T-helper 2 cell treated with Interferon-gamma antibody and Interleukin-4, amounts not matched to agents 100 ng/mL and 5 ng/mL, for 36 hours (primary cell): ENCODE data around the gene DLEC1. TPM values are rescaled to one million over a fixed set of nuclear protein-coding genes. Genes with fewer than 3 reads are reported as not detected.

ENCODE experiments used
- intact Hi-C: fragments of 100-400 bp; cut with micrococcal nuclease; formaldehyde crosslinking; loops from one replicate; pipeline ENCODE4 v1.15.1; 2023
- total RNA-seq: library from RNA; stranded (reverse); gene quantifications from 2 replicates; pipeline ENCODE4 v1.2.3, GENCODE V29; 2022

Gene DLEC1
- total RNA-seq, 1 donor from 2014 or later = 1.1 TPM

GRCh38 chr3:38000965-38001455 lies 38.0 kb upstream of the DLEC1 start:
- intact Hi-C loops = no loop called here

DNA sequence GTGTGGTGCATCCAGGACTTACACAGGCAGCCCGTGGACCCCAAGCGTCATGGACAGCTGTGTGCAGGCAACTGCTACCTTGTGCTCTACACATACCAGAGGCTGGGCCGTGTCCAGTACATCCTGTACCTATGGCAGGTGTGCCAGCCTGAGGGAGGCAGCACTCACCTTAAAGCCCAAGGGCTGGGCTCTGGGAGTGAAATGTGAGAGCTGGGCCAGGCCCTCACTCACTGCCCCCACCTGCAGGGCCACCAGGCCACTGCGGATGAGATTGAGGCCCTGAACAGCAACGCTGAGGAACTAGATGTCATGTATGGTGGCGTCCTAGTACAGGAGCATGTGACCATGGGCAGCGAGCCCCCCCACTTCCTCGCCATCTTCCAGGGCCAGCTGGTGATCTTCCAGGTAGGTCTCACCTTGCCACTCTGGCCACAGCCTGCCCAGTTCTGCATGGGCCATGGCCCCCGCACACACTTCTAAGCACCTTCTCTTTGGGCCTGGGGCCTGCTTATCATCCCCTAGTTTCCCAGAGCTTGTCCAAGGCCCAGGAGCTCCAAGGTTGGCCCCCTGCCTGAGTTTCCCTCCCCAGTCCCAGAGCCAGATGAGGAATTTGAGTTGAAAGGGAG lies 37.4 kb upstream of the DLEC1 start:
- intact Hi-C loops = no loop called here

DNA sequence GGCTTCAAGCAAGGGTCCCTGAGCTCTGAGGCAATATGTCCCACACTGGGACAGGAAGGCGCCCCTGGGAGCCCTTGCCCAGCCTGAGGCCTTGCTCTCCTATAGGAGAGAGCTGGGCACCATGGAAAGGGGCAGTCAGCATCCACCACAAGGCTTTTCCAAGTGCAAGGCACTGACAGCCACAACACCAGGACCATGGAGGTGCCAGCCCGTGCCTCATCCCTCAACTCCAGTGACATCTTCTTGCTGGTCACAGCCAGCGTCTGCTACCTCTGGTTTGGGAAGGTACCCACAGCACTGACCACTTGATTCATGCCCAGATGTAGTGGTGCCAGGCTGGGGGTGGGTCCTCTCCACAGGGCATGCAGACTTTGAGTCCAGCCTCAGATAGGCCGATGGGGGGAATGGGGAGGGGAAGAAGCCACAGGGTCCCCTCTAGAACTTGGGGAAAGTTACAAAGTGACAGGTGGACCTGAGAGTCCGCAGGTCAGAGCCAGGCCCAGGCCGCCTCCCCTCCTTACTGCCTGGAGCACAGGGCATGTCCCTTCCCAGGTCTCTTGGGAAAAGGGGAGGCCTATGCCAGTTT lies 36.6 kb upstream of the DLEC1 start:
- intact Hi-C loops = no loop called here

- intact Hi-C loops = loop anchor here (1.0 kb wide), 1 partner anchor 29 kb away; no protein-coding TSS in a partner anchor
Measured at GRCh38 chr3:38002940-38003339, 36.1 kb upstream of the DLEC1 start.

DNA sequence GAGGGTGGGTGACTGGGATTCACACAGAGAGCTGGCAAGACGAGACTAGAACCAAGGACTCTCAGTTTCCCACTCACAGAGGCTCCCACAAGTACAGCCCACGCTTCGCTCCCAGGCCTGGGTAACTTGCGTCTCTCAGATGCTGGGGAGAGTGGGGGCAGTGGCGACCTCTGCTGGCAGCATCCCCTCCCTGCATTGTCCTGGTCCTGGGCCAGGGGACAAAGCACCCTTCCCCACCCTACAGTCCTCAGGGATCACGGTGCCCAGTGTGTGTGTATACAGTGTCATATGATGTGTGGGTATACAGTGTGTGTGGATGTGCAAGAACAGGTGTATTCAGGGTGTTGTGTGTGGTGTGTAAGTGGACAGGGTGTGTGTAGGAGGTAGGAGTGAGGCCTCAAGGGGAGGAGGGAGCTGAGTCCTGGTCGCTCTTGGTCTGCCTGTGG lies 35.6 kb upstream of the DLEC1 start:
- intact Hi-C loops = loop anchor here (1.0 kb wide), 1 partner anchor 29 kb away; no protein-coding TSS in a partner anchor

- intact Hi-C loops = loop anchor here (1.0 kb wide), 1 partner anchor 30 kb away; no protein-coding TSS in a partner anchor
Measured at GRCh38 chr3:38003817-38004414, 35.1 kb upstream of the DLEC1 start.

DNA sequence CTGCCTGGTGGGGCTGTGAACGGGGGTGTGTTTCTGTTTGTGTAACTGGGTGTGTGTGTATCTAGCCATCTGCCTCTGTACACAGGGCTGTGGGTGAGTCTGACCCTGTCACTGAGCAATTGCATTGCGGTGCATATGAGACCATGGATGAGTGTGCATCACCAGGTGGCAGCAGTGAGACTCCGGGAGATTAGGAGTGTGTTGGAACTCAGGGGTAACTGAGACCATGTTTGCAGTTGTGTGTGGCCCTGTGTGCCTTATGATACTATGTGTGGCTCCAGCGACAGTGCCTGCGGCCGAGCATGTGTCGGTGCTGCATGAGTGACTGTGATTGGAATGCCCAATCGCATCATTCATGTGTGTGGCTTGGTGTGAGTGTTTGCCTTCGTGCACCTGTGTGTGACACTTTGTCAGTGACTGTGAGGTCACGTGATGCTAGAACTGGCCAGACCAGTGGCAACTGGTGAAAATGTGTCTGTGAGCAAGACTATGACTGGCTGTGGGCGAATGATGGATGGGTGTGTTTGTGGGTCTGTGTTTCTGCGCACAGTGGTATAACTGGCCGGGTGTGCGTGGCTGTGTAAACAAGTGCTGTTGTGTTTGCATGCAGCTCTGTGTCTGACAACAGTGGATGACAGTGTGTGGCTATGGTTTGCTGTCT lies 34.5 kb upstream of the DLEC1 start:
- intact Hi-C loops = no loop called here

DNA sequence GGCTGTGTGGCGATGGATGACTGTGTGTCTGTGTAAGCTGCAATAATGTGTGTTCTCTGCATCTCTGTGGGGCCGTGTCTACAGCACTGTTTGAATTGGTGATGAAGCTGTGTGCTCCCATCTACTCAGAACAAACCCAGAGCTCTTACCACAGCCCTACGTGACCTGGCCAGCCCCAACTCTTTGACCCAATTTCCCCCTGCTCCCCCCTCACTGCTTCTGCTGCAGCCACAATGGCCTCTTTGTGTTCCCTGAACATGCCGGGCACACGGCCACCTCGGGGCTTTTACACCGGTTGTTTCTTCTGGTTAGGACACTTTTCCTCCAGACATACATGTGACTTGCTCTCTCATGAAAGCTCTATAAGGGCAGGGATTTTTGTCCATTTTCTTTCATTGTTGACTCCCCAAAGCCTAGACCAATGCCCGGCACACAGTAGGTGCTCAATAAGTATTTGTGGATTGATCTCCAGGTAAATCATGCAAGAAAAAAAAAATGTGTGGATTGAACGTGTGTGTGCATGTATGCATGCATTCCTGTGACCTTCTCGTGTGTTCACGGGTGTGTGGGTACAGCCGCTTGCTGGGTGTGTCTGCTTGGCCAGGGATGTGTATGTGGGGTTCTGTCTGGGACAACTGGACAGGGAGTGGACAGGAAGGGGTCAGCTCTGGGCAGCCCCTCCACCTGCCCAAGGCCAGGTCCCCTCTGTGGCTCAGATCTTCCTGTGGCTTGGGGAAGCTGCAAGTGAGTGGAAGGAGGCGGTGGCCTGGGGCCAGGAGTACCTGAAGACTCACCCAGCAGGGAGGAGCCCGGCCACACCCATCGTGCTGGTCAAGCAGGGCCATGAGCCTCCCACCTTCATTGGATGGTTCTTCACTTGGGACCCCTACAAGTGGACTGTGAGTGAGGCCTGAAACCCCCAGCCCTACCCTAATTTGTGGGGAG lies 33.7 kb upstream of the DLEC1 start:
- intact Hi-C loops = no loop called here

DNA sequence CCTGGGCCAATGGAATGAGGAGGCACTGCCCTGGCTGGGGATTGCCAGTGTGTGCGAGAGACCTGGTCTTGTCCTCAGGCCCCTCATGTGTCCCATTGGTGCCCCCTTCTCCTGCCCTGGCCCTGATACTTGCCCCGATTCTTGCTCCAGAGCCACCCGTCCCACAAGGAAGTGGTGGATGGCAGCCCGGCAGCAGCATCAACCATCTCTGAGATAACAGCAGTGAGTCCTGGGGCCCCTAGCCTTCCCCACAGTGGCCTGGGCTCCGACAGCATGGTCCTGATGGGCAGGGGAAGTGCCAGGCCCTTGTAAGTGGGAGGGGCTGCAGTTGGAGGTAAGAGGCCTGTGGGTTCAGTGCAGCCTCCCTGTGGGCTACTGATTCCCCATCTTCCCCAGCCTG lies 33.0 kb upstream of the DLEC1 start:
- intact Hi-C loops = no loop called here

DNA sequence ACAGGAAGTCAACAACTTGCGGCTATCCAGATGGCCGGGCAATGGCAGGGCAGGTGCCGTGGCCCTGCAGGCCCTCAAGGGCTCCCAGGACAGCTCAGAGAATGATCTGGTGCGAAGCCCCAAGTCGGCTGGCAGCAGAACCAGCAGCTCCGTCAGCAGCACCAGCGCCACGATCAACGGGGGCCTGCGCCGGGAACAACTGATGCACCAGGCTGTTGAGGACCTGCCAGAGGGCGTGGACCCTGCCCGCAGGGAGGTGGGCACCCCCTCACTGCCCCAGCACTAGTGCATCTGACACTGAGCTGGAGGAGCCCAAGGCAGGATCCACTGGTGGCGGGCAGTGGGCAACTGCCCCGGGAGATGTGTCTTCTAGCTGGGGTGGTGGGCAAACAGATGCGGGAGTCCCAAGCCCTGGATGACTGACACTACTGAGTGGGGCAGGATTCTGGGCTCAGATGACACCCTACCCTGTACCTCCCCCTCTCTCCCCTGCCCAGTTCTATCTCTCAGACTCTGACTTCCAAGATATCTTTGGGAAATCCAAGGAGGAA lies 32.5 kb upstream of the DLEC1 start:
- intact Hi-C loops = no loop called here

DNA sequence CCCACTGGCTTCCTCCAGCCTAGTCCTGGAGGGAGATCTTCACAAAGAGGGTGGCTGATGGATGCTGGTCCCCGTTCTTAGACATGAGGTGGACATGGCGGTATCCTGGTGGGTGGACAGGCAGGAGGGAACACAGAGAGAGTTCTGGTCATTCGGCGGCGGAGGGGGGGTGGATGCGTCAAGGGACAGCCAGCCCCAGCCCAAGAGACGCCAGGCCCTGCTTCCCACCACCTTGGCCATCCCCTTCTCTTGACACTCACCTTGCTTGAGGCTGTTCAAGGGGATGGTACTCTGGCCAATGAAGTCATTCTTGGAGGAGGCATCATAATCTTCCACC lies 31.3 kb upstream of the DLEC1 start:
- intact Hi-C loops = no loop called here

GRCh38 chr3:38008191-38008701 lies 30.8 kb upstream of the DLEC1 start:
- intact Hi-C loops = no loop called here

DNA sequence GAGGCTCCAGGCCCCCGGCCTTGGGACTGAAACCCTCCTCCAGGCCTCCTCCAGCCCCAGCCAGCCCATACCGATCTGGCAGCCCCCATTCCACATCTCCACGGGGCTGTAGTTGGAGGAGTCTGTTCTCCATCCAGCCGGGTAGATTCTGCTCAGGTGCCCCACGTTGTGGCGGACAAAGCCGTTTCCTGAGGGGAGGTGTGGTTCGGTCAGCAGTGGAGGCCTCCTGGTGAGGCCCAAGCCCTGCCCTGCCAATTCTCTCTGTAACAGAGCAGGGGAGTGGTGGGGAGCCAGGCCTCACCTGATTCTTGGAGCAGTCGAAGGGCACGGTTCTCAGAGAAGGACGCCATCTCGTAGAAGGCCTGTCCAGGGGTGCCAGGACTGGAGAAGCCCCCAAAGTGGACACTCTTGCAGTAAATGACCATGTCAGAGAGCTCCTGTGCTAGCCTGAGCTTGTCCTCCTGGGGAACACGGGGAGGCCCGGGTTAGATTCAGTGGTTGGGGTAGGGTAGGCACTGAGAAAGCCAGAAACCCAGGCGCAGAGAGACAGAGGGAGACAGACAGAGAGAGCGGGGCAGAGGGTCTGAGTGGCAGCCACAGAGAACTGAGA lies 29.9 kb upstream of the DLEC1 start:
- intact Hi-C loops = no loop called here

- intact Hi-C loops = no loop called here
Measured at GRCh38 chr3:38009807-38010591, 29.0 kb upstream of the DLEC1 start.

- intact Hi-C loops = no loop called here
Measured at GRCh38 chr3:38011111-38011510, 27.9 kb upstream of the DLEC1 start.

DNA sequence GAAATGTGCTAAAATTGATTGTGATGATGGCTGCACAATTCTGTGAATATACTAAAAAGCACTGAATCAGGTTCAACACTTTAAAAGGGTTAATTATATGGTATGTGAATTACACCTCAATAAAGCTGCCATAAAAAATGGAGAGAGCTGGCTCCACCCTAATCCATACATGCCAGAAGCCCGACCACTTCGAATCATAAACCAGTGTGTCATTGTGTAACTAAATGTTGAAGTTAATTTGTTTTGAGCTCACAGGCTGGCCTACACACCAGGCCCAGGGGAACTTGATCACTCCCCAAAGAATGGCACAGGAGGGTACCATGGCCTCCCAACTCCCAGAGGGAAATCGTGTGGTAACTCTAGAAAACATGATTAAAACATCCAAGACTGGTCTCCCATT lies 23.5 kb upstream of the DLEC1 start:
- intact Hi-C loops = no loop called here

- intact Hi-C loops = no loop called here
Measured at GRCh38 chr3:38015984-38016383, 23.0 kb upstream of the DLEC1 start.

DNA sequence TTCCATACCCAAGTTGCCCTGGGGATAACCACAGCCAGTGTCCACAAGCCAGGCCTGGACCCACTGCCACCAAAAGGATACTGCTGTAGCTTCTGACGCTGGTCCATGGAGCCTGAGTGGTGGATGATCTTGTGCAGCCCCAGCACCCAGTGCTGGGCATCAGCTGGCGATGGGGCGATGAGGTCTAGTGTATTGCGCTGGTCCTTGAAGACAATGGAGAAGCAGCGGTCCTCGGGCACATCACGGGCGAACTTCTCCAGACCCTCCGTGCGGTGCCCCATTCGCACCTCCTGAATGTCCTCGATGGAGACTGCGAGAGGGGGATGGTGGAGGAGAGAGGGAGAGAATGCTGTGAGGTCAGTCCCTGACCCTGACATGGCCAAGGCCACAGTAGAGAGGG lies 22.6 kb upstream of the DLEC1 start:
- intact Hi-C loops = no loop called here

DNA sequence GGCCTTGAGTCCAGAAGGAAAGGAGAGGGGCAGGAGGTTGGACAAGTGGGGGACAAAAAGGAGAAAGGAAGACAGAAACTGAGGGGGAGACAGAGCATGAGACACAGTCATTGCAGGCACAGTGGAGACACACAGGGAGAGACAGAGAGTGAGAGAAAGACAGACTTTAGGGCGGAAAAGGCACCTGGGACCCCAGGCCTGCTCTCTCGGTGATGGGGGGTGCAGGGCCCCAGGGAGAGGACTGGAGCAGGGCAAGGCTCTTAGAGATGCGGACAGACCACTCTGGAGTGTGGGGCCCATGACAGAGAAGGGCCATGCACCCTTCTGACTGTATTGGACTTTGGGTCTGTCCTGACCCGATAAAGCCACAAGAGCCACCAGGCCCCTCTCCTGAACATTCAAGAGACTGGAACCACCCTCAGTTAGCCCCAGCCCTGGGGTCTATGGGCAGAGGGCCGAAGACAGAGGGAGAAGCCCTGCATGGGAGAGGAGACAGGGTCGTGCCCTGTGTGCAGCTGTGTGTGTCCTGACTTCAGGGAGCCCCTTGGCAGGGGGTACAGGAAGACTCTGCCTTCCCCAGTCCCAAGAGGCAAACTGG lies 22.1 kb upstream of the DLEC1 start:
- intact Hi-C loops = no loop called here
